ENCODE results near the gene UGT1A4. TPM values are rescaled to one million over a fixed set of nuclear protein-coding genes. Genes with fewer than 3 reads are reported as not detected.

The UGT1A4 gene
- total and polyA plus RNA-seq, 2 of the 8 experiments (the other 6 are each of a cell fraction or from before 2014, with no cell fraction given), result not detected

GRCh38 chr2:233689031-233689430 is 29.5 kb upstream of the UGT1A4 start:
- Histone ChIP-seq H4K8ac (ENCODE audit: extremely low read depth, insufficient read depth, low read length) (no peak overlapping the region), H3K4me1 (replicated peaks in 1 of 4; ENCODE audit: control insufficient read depth in 3 of 4, insufficient read depth in 4 of 4, low read length in 3 of 4) (peaks cover 0 to 8% (median 2%) of the 10 kb centered on the region in 4 experiments; a peak in 1 of 7 replicates), H2AK5ac (ENCODE audit: low read depth, low read length) (no peak overlapping the region), H2BK20ac (ENCODE audit: low read length) (no peak overlapping the region), H3K4ac (replicated peaks; ENCODE audit: insufficient read length, low read depth, low read length) (no peak overlapping the region), H3K23me2 (ENCODE audit: low read depth, low read length) (peaks cover 2% of the 10 kb centered on the region; the same call in 1 of the 2 replicates), H3K9ac (replicated peaks in 1 of 4; ENCODE audit: extremely low read depth in 1 of 4, low read depth in 3 of 4, low read length in 3 of 4) (no peak overlapping the region), H2BK5ac (ENCODE audit: low read depth, low read length) (no peak overlapping the region), H3K14ac (ENCODE audit: insufficient read length) (no peak overlapping the region), H3K4me3 (ENCODE audit: extremely low read depth in 1 of 4, insufficient read depth in 2 of 4, low read depth in 3 of 4, low read length in 4 of 4) (no peak overlapping the region), H3K4me2 (ENCODE audit: insufficient read depth in 1 of 2, low read depth in 2 of 2, low read length in 2 of 2) (no peak overlapping the region), H3K18ac (ENCODE audit: extremely low read depth, low read length) (no peak overlapping the region), H4K91ac (replicated peaks; ENCODE audit: insufficient read length, low read length) (no peak overlapping the region), H2BK12ac (ENCODE audit: low read depth, low read length) (no peak overlapping the region), H4K20me1 (replicated peaks in 1 of 2; ENCODE audit: control insufficient read depth in 1 of 2, insufficient read depth in 2 of 2, low read length in 2 of 2) (no peaks in the 10 kb centered on the region), H3K27ac (ENCODE audit: low read depth, low read length) (no peak overlapping the region), H3K27me3 (replicated peaks in 1 of 4; ENCODE audit: control insufficient read depth in 3 of 4, extremely low read depth in 1 of 4, insufficient read depth in 3 of 4, low read length in 3 of 4) (no peaks in the 10 kb centered on the region), H3K9me3 (ENCODE audit: insufficient read depth in 2 of 2, low read depth in 1 of 2, low read length in 1 of 2) (peaks cover 0 to 2% of the 10 kb centered on the region in 2 experiments; a peak in 1 of 4 replicates), H3K36me3 (ENCODE audit: control insufficient read depth in 2 of 4, insufficient read depth in 4 of 4, low read length in 3 of 4) (no peaks in the 10 kb centered on the region), H4K5ac (ENCODE audit: insufficient read length, low read depth, low read length) (no peak overlapping the region), H2BK120ac (replicated peaks; ENCODE audit: low read depth, low read length) (no peak overlapping the region), H3K79me2 (ENCODE audit: control insufficient read depth in 1 of 2, insufficient read depth in 2 of 2, low read length in 2 of 2) (no peaks in the 10 kb centered on the region), H3K23ac (ENCODE audit: insufficient read length) (no peak overlapping the region), H3K56ac (replicated peaks; ENCODE audit: insufficient read length, low read depth, low read length) (no peak overlapping the region), H3K79me1 (ENCODE audit: low read depth, low read length) (no peaks in the 10 kb centered on the region), H2AFZ (ENCODE audit: low read length) (no peak overlapping the region; the same call in 1 of the 2 replicates), H2BK15ac (ENCODE audit: low read length) (no peak overlapping the region)
- ChIA-PET POLR2A (ENCODE audit: partially characterized antibody) (no interaction called here), CTCF (ENCODE audit: partially characterized antibody) (no interaction called here)
- FAIRE-seq (no peak), DNase-seq (ENCODE audit: low read depth in 1 of 2, low spot score in 2 of 2) (no peak)
- no peak for TF ChIP-seq TAF1 (IDR thresholded peaks at IDR 0.05; ENCODE audit: low read depth, low read length)
- no peak for TF ChIP-seq SP4 (IDR thresholded peaks at IDR 0.05; ENCODE audit: low read length)
- no peak for TF ChIP-seq HDAC2 (IDR thresholded peaks at IDR 0.05; ENCODE audit: borderline replicate concordance in 1 of 2, low read depth in 2 of 2, low read length in 2 of 2)
- TF ChIP-seq JUN (IDR thresholded peaks at IDR 0.05; ENCODE audit: low read depth, low read length), result no peak
- no peak for TF ChIP-seq EP300 (IDR thresholded peaks at IDR 0.05; ENCODE audit: borderline replicate concordance in 1 of 2, low read depth in 2 of 2, low read length in 2 of 2)
- TF ChIP-seq EZH2 (IDR thresholded peaks at IDR 0.05; ENCODE audit: low read depth, low read length, severe bottlenecking), result no peak
- TF ChIP-seq CREB1 (IDR thresholded peaks at IDR 0.05), result no peak
- no peak for TF ChIP-seq SUZ12 (IDR thresholded peaks at IDR 0.05; ENCODE audit: low read length)
- TF ChIP-seq BRCA1 (IDR thresholded peaks at IDR 0.05; ENCODE audit: low read depth, low read length), result no peak
- no peak for TF ChIP-seq PHF8 (conservative IDR thresholded peaks at IDR 0.05; ENCODE audit: low read depth, low read length)
- TF ChIP-seq ATF2 (IDR thresholded peaks at IDR 0.05; ENCODE audit: low read length), result no peak
- TF ChIP-seq CBX8 (IDR thresholded peaks at IDR 0.05; ENCODE audit: borderline replicate concordance, low read depth, low read length), result no peak
